Measurements from ENCODE around the gene CYLD. TPM values are rescaled to one million over a fixed set of nuclear protein-coding genes. Genes with fewer than 3 reads are reported as not detected.

Gene CYLD
- total RNA-seq, 1 donor, result 61.9 TPM

DNA sequence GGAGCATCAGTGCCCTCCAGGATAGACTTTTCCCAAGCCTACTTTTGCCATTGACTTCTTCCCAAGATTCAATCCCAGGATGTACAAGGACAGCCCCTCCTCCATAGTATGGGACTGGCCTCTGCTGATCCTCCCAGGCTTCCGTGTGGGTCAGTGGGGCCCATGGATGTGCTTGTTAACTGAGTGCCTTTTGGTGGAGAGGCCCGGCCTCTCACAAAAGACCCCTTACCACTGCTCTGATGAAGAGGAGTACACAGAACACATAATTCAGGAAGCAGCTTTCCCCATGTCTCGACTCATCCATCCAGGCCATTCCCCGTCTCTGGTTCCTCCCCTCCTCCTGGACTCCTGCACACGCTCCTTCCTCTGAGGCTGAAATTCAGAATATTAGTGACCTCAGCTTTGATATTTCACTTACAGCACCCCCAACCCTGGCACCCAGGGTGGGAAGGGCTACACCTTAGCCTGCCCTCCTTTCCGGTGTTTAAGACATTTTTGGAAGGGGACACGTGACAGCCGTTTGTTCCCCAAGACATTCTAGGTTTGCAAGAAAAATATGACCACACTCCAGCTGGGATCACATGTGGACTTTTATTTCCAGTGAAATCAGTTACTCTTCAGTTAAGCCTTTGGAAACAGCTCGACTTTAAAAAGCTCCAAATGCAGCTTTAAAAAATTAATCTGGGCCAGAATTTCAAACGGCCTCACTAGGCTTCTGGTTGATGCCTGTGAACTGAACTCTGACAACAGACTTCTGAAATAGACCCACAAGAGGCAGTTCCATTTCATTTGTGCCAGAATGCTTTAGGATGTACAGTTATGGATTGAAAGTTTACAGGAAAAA, 9.7 kb upstream of the CYLD start:
- no peak overlapping the region for H3K4me3 ChIP-seq (ENCODE audit: insufficient read depth, low read length)

DNA sequence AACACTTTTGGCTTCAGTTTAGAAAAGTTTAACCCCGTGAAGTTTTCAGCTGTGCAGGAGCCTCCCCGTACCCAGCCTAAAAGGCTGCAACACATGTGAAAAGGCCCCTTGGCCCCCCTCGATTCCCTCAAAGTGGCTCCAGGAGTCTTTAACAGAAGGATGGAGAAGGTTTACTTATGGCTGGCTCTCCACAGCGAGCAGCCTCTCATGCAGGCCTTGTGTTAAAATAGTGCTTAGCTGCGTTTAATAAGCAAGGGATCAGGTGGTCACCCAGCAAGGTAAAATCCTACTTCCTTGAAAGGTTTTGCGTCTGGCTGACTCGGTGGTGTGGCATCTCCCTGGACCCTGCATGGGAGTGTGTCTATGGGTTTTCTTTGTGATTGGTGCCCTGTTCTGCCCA, 8.4 kb upstream of the CYLD start:
- Histone ChIP-seq H2AFZ (ENCODE audit: low read length) (no peak overlapping the region), H3K36me3 (ENCODE audit: insufficient read depth, low read length) (no peaks in the 10 kb centered on the region), H3K79me2 (ENCODE audit: insufficient read depth, low read length) (no peaks in the 10 kb centered on the region), H3K27ac (ENCODE audit: low read depth, low read length) (no peak overlapping the region), H3K4me3 (ENCODE audit: insufficient read depth, low read length) (no peak overlapping the region), H3K4me2 (ENCODE audit: insufficient read depth, low read length) (no peak overlapping the region), H3K27me3 (ENCODE audit: insufficient read depth, low read length) (no peaks in the 10 kb centered on the region), H3K9me3 (ENCODE audit: low read depth, low read length) (no peaks in the 10 kb centered on the region), H4K20me1 (ENCODE audit: insufficient read depth, low read length) (no peaks in the 10 kb centered on the region), H3K4me1 (ENCODE audit: insufficient read depth, low read length) (no peaks in the 10 kb centered on the region)
- no peak for TF ChIP-seq CTCF (IDR thresholded peaks at IDR 0.05; ENCODE audit: extremely low read depth, low read depth, low read length)
- DNase-seq (ENCODE audit: insufficient read length, low spot score, missing footprints), result no peak

More for the DNA sequence above, 9.7 kb upstream of the CYLD start:
- Histone ChIP-seq H3K9me3 (ENCODE audit: low read depth, low read length) (no peaks in the 10 kb centered on the region), H3K4me1 (ENCODE audit: insufficient read depth, low read length) (no peaks in the 10 kb centered on the region), H3K36me3 (ENCODE audit: insufficient read depth, low read length) (no peaks in the 10 kb centered on the region), H4K20me1 (ENCODE audit: insufficient read depth, low read length) (no peaks in the 10 kb centered on the region), H3K27ac (ENCODE audit: low read depth, low read length) (no peak overlapping the region), H3K79me2 (ENCODE audit: insufficient read depth, low read length) (no peaks in the 10 kb centered on the region), H2AFZ (ENCODE audit: low read length) (no peak overlapping the region), H3K4me2 (ENCODE audit: insufficient read depth, low read length) (no peak overlapping the region), H3K27me3 (ENCODE audit: insufficient read depth, low read length) (no peaks in the 10 kb centered on the region)
- no peak for DNase-seq (ENCODE audit: insufficient read length, low spot score, missing footprints)
- no peak for TF ChIP-seq CTCF (IDR thresholded peaks at IDR 0.05; ENCODE audit: extremely low read depth, low read depth, low read length)

DNA sequence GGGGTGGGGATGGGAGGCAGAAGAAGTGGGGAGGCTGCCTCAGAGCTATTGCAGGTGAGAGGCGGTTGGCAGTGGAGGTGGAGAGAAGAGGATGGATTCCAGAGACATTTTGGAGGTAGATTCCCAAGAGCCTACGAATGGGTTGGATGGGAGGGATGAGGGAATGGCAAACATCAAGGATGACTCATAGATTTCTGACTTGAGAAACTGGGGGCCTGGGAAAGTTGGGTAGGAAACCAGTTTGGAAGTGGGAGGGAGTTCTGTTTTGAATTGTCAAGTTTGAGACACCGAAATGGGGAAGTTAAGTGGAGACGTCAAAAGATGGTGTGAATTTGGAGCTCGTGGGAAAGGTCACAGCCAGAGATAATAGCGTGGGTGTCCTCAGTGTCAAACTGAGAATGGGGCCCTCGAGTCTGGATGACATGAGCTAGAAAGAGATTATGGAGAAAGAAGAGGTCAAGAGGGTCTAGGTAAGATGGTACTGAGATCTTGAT, 6.2 kb upstream of the CYLD start:
- Histone ChIP-seq H2AFZ (ENCODE audit: low read length) (no peak overlapping the region), H3K4me1 (ENCODE audit: insufficient read depth, low read length) (peaks cover under 1% of the 10 kb centered on the region), H3K27me3 (ENCODE audit: insufficient read depth, low read length) (no peaks in the 10 kb centered on the region), H3K4me2 (ENCODE audit: insufficient read depth, low read length) (no peak overlapping the region), H3K79me2 (ENCODE audit: insufficient read depth, low read length) (no peaks in the 10 kb centered on the region), H3K4me3 (ENCODE audit: insufficient read depth, low read length) (no peak overlapping the region), H4K20me1 (ENCODE audit: insufficient read depth, low read length) (no peaks in the 10 kb centered on the region), H3K27ac (ENCODE audit: low read depth, low read length) (no peak overlapping the region), H3K9me3 (ENCODE audit: low read depth, low read length) (no peaks in the 10 kb centered on the region), H3K36me3 (ENCODE audit: insufficient read depth, low read length) (no peaks in the 10 kb centered on the region)
- no peak for DNase-seq (ENCODE audit: insufficient read length, low spot score, missing footprints)
- TF ChIP-seq CTCF (IDR thresholded peaks at IDR 0.05; ENCODE audit: extremely low read depth, low read depth, low read length), result no peak

DNA sequence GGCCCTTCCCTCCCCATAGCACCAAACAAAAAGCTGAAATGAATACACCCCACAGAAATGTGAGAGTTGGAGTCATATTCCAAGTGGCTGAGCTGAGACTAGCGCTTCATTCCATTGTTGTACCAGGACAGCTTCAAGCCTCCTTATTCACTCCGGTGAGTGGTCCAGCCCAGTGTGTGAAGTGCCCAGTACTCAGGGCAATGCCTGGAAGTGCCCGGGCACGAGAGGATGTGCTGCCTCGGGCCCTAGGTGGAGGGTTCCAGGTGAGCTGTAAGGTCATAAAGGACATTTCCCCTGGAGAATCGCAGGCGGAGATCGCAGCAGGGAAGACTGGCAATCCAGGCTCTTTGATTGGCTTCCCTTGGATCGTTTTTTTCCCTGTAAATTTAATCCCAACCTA, 5.4 kb upstream of the CYLD start:
- Histone ChIP-seq H3K79me2 (ENCODE audit: insufficient read depth, low read length) (no peaks in the 10 kb centered on the region), H2AFZ (ENCODE audit: low read length) (no peak overlapping the region), H3K4me3 (ENCODE audit: insufficient read depth, low read length) (no peak overlapping the region), H3K4me2 (ENCODE audit: insufficient read depth, low read length) (no peak overlapping the region), H3K9me3 (ENCODE audit: low read depth, low read length) (no peaks in the 10 kb centered on the region), H3K4me1 (ENCODE audit: insufficient read depth, low read length) (peaks cover 8% of the 10 kb centered on the region), H3K27me3 (ENCODE audit: insufficient read depth, low read length) (no peaks in the 10 kb centered on the region), H4K20me1 (ENCODE audit: insufficient read depth, low read length) (no peaks in the 10 kb centered on the region), H3K36me3 (ENCODE audit: insufficient read depth, low read length) (no peaks in the 10 kb centered on the region), H3K27ac (ENCODE audit: low read depth, low read length) (no peak overlapping the region)
- no peak for DNase-seq (ENCODE audit: insufficient read length, low spot score, missing footprints)
- TF ChIP-seq CTCF (IDR thresholded peaks at IDR 0.05; ENCODE audit: extremely low read depth, low read depth, low read length), result no peak

All from osteoblast (primary cell).